GM23248 (cell line): ENCODE results near the gene LMF1.

Experiments
- EZH2 ChIP-seq: fragments of 200-600 bp; sonication (generic); IDR thresholded peaks from 2 replicates; pipeline ENCODE4 v1.6.1; 2018; ENCODE audit warnings: antibody characterized with exemption, mild to moderate bottlenecking; ENCODE audit not compliant: insufficient read depth, poor library complexity, severe bottlenecking
- EZH2phosphoT487 ChIP-seq: fragments of 200-600 bp; sonication (generic); IDR thresholded peaks from 2 replicates; pipeline ENCODE4 v1.6.1; 2018; ENCODE audit warnings: antibody characterized with exemption, moderate library complexity, mild to moderate bottlenecking, low read depth; ENCODE audit not compliant: insufficient read depth

DNA sequence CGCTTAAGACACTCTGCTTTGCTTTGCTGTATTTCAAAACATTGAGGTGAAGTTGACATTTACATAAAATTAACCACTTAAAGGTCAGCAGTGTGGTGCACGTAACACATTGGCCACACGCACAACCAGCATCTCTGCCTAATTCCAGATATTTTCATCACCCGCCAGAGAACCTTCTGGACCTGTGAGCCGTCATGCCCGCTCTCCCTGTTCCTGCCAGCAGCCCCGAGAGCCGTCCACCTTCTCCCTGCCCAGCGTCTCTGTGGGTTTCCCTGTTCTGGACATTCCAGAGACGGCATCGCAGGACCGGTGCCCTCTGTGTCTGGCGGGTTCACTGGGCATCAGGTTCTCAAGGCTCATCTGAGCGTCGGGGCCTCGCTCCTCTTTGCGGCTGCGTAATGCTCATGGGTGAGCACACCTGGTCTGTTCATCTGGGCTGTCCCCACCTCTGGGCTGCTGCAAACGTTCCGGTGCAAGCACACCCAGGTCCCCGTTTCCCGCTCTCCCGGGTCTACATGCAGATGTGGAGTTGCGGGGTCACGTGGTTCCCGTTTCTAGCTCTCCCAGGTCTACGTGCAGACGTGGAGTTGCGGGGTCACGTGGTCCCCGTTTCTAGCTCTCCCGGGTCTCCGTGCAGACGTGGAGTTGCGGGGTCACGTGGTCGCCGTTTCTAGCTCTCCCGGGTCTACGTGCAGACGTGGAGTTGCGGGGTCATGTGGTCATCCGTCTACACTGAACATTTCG is 122.1 kb downstream of the LMF1 start:
- TF ChIP-seq EZH2 = no peak
- no peak for TF ChIP-seq EZH2phosphoT487
